Inferior parietal cortex (tissue), 1 donor: ENCODE data around the gene IMMP2L.
A peak's percentile ranks its signal among the peaks of the same experiment; 100 is the strongest.
"Not testable (repeated sequence)": the region's sequence is repeated elsewhere in the genome, so short reads cannot be mapped to it uniquely, and the experiment has no call there.

Experiments used
- DNase-seq: peaks from one replicate; pipeline ENCODE4 v3.0.0-alpha.2; 2016; ENCODE audit errors: extremely low spot score

IMMP2L gene

GRCh38 chr7:111460695-111461094 lies 101.6 kb downstream of the IMMP2L start:
- no peak for DNase-seq

GRCh38 chr7:111459757-111460280 lies 102.5 kb downstream of the IMMP2L start:
- no peak for DNase-seq

- DNase-seq: no peak
Measured at GRCh38 chr7:111459065-111459756, 103.1 kb downstream of the IMMP2L start.

- DNase-seq: not testable (repeated sequence)
Measured at GRCh38 chr7:111450705-111451104, 111.6 kb downstream of the IMMP2L start.

GRCh38 chr7:111447502-111447901 lies 114.8 kb downstream of the IMMP2L start:
- DNase-seq: not testable (repeated sequence)

GRCh38 chr7:111439977-111440376 lies 122.3 kb downstream of the IMMP2L start:
- DNase-seq: no peak

- peak; percentile 44 for DNase-seq
Measured at GRCh38 chr7:111438369-111439289, 123.7 kb downstream of the IMMP2L start.

- DNase-seq: no peak
Measured at GRCh38 chr7:111437736-111438135, 124.6 kb downstream of the IMMP2L start.

- DNase-seq: no peak
Measured at GRCh38 chr7:111436608-111437007, 125.7 kb downstream of the IMMP2L start.

- no peak for DNase-seq
Measured at GRCh38 chr7:111433426-111433825, 128.9 kb downstream of the IMMP2L start.

GRCh38 chr7:111429781-111430180 lies 132.5 kb downstream of the IMMP2L start:
- DNase-seq: no peak

GRCh38 chr7:111424768-111425167 lies 137.5 kb downstream of the IMMP2L start:
- no peak for DNase-seq

GRCh38 chr7:111414374-111414773 lies 147.9 kb downstream of the IMMP2L start:
- no peak for DNase-seq

- no peak for DNase-seq
Measured at GRCh38 chr7:111413739-111414138, 148.6 kb downstream of the IMMP2L start.

GRCh38 chr7:111410899-111411298 lies 151.4 kb downstream of the IMMP2L start:
- DNase-seq: no peak

- no peak for DNase-seq
Measured at GRCh38 chr7:111409714-111410422, 152.4 kb downstream of the IMMP2L start.

GRCh38 chr7:111408724-111409123 lies 153.6 kb downstream of the IMMP2L start:
- DNase-seq: no peak

GRCh38 chr7:111407258-111407657 lies 155.0 kb downstream of the IMMP2L start:
- no peak for DNase-seq

- DNase-seq: no peak
Measured at GRCh38 chr7:111405621-111406020, 156.7 kb downstream of the IMMP2L start.

- DNase-seq: no peak
Measured at GRCh38 chr7:111401516-111401915, 160.8 kb downstream of the IMMP2L start.

- DNase-seq: no peak
Measured at GRCh38 chr7:111400088-111400487, 162.2 kb downstream of the IMMP2L start.

GRCh38 chr7:111394891-111395290 lies 167.4 kb downstream of the IMMP2L start:
- no peak for DNase-seq
